Stimulated activated CD4-positive, alpha-beta T cell treated with anti-CD3 and anti-CD28 coated beads, Interleukin-1b, Interleukin-23, amount 100 ng/mL, for 24 hours (primary cell): ENCODE results near the gene HSDL2.
"Not testable (repeated sequence)": the region's sequence is repeated elsewhere in the genome, so short reads cannot be mapped to it uniquely, and the experiment has no call there.

Experiments used
- DNase-seq, 4 experiments: peaks; one replicate each; pipeline ENCODE4 v3.0.0-alpha.2; 2020; ENCODE audit warnings: low read depth in 4 of 4, low spot score in 1 of 4

The HSDL2 gene

DNA sequence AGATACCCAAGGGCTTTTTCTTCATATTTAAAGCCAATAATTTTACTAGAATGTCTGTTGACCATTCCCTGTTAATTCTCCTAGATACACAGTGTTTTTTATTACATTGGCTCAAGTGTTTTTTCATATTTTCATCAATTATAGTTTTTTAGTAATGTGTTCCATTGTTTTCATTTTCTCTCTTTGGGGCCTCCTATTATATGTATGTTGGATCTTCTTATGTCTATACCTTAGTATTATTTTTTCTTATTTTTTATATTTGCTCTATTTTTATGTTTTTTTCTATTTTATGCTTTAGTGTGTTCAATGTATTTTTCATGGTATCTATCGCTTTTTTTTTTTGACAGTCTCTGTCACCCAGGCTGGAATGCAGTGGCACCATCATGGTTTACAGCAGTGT, 114.2 kb downstream of the HSDL2 start:
- no peak for DNase-seq

DNA sequence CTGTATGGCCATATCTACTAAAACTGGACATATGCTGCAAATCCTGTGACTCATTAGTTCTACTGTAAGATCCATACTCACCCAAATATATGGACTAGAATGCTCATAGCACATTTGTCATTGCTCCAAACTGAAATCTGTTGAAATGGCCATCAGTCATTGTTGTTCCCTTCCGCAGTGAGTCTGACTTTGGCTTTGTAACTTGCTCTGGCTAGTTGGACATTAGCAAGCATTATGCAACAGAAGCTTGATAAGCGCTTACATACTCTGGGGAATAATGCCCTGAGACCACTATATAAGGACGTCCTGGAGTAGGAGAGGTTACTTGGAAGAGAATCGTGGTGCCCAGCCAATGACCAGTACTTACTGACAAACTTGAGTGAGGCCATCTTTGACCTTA, 115.7 kb downstream of the HSDL2 start:
- DNase-seq = no peak

DNA sequence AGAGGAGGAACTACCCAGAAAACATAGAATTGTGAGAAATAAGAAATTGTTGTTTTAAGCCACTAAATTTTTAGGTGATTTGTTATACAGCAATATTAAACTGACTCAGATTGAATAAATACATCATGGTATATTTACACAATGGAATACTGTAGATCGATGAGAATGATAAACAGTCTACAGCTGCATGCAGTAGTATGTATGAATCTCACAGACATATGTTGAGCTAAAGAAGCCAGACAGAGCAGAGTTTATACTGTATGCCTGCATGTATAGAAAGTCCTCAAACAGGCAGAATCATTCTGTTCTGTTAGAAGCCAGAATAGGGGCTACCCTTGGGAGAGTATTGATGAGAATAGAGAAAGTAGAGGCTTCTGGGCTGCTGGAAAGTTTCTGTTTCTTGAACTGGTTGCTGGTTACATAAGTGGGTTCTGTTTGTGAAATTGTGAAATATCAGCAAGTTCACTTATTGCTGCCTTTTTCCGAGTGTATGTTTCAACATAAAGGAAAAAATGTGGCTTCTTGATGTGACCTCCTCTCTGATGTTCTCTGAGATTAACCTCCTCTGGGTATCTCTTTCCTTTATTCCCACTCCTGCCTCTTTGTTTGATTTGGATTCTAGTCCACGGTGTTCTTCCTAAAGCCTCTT, 116.3 kb downstream of the HSDL2 start:
- DNase-seq = no peak

DNA sequence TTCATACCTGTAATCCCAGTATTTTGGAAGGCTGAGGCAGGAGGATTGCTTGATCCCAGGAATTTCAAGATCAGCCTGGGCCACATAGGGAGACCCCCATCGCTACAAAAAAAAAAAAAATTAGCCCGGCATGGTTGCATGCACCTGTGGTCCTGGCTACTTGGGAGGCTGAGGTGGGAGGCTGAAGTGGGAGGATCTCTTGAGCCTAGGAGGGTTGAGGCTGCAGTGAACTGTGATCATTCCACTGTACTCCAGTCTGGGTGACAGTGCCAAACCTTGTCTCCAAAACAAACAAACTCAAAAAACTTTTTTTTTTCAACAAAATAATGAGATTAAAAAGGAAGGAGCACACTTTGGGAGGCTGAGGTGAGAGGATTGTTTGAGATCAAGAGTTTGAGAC, 120.9 kb downstream of the HSDL2 start:
- no peak for DNase-seq

DNA sequence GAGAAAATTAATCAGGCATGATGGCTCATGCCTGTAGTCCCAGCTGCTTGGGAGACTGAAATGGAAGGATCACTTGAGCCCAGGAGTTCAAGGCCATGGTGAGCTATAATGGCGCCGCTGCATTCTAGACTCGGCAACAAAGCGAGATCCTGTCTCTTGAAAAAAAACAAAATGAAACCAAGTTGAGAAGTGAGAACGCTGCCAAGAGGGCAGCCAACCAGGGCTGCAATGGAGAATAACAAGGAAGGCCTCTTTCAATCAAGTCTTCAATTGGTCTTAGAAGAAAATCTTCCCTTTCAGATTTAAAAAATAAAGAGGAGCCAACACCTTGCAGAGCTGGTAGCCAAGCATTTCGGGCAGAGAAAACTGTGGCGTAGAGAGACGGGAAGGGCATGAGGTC, 121.4 kb downstream of the HSDL2 start:
- no peak for DNase-seq

DNA sequence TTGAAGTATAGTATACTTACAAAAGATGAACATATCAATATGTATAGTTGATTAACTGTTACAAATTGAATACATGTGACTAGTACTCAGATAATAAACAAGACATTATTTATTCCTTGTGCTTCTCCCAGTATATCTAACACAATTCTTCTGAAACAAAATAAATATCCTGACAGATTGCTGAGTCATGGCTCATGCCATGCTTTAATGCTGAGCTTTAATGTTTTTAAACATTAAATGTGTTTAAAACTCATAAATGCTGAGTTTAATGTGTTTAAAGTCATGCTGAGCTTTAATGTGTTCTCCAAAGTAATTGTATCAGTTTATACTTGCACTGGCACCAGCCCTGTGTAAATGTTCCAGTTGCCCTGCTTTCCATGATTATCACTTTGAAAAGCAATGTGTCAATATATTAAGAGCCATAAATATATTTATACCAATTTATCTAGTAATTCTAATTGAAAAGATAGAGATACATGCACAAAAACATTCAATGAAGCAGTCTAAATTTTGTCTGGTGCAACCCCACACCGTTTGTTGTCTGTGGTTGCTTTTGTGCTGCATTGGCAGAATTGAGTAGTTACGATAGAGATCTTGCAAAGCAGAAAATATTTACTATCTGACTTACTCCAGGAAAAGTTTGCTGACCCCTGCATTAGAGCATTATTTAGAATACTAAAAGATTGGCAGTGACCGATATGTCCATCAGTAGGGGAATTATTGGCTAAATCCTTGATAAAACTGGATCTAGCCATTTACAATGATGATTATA, 122.5 kb downstream of the HSDL2 start:
- no peak for DNase-seq

DNA sequence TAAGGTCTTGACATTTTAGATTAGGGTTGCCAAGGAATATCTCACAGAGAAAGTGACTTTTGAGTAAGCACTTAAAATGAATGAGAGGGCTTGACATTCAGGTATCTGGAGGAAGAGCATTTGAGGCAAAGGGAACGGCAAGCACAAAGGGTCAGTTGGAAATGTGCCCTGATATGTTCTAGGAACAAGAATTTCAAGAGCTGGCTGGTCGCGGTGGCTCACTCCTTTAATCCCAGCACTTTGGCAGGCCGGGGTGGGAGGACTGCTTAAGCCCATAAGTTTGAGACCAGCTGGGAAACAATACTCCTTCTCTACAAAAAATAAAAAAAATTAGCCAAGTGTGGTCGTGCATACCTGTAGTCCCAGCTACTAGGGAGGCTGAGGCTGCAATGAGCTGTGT, 123.3 kb downstream of the HSDL2 start:
- no peak for DNase-seq

DNA sequence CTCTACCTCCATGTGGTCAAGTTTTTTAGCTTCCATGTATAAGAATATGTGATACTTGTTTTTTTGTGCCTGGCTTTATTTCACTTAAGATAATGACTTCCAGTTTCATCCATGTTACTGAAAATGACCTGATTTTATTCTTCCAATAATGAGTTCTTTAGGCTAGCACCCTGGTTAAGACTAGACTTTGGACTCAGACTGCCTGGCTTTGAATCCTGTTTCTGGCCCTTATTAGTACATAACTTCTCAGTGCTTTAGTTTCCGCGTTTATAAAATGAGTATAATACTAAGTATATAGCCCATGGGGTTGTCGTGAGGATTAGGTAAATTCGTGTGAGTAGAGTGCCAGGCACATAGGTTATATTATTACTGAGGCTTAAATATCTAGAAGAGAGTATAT, 125.2 kb downstream of the HSDL2 start:
- DNase-seq = no peak

DNA sequence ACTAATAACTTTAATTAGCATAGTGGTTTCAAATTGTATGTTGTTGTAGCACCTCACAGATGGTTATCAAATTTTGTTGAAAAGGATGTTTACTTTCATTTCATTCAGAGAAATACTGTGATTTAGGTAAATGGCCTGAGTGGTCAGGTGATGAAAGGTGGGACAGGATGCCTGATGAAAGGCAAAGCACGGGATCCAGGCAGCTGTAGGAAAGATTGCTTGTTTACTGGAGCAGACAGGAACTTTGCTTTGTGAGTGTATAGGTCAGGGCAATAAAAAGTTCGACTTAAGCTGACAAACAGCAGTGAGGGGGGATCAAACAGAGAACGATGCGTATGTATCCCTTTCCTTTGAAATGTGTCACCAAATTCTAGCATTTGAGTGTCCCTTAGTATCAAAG, 125.7 kb downstream of the HSDL2 start:
- no peak for DNase-seq

DNA sequence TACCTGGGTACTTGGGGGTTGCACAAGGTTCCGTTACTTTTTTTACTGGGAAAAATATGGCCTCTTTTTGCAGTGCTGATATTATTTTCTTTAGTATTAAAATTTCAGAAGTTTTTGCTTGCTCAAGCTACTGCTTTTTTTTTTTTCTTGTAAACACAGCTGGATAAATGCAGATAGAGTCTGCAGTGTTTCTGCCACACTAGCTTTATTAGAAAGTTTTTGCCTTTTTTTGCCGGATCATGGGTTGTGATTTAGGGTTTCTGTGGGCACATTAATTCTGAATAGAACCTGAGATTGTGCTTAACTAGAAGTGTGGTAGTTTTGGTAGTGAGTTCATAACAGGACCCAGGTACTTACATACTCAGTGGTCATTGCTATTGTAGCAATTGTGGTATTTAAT, 126.7 kb downstream of the HSDL2 start:
- DNase-seq = no peak

DNA sequence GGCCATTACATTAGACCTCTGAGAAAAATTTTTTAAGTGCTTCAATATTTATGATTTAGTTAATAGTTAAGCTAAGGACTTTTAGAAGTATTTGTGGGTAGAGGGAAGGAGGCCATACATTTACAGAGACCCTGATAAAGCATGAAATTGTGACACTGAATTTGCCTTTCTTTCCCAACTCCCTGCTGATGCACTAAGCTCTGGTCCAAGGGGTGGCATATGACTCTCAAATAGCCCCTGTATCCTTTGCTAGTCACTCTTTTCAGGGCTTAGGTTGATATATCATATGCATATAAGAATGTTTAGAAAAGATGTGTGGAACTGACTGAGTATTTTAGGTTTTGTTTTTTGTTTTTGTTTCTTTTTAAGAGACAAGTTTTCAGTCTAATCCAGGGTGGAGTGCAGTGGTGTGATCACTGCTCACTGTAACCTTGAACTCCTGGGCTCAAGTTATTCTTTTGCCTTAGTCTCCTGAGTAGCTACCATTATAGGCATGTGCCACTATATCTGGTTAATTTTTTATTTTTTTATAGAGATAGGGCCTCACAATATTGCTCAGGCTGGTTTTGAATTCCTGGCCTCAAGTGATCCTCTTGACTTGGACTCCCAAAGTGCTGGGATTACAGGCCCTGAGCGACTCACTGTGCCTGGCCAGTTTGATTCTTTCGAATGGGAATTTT, 127.2 kb downstream of the HSDL2 start:
- DNase-seq = no peak

DNA sequence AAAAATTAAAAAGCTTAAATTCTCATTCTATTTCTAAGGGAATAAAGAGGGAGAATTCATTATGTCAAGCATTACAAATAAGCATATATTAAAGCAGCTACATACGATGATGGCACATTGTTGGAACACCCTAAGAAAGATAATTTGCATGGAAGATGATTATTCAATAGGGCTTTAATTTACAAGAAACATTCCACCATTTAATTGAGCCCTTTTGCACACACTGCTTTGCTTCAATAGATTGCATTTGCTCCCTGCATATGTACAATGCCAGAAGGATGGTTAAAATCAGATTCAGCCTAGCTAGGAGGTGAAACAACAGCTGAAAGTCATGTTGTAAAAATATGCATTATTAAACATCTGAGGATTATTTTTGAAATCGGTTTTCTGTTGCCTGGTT, 128.5 kb downstream of the HSDL2 start:
- DNase-seq = no peak

DNA sequence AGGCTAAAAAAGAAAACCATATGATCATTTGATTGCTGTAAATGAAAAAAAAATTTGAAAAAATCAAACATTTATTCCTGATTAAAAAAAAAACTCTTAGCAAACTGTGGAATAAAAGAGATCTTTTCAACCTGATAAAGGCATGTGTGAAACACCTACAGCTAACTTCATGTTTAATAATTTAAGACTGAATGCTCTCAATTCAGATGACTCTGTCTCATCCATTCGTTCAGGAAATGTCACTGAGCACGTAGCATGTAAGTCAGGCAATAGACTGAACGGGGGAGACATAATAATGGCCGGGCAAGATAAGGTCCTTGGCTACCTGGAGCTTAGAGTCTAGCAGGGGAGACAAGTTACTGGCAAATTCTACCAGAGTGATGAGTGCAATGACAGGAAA, 132.5 kb downstream of the HSDL2 start:
- not testable (repeated sequence) for DNase-seq

DNA sequence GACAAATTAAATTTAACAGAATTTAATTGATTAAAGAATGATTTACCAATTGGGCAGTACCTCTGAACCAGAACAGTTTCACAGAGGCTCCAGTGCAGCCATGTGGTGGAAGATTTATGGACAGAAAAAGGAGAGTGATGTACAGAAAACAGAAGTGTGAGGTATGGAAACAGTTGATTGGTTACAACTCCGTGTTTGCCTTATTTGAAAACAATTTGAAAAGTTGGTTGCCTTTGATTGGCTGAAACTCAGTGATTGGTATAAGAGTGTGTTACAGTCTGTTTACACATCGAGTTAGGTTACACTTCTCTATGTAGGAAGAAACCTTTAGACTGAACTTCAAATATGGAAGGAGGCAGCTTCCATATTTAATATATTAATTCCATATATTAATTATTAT, 136.9 kb downstream of the HSDL2 start:
- DNase-seq = no peak

DNA sequence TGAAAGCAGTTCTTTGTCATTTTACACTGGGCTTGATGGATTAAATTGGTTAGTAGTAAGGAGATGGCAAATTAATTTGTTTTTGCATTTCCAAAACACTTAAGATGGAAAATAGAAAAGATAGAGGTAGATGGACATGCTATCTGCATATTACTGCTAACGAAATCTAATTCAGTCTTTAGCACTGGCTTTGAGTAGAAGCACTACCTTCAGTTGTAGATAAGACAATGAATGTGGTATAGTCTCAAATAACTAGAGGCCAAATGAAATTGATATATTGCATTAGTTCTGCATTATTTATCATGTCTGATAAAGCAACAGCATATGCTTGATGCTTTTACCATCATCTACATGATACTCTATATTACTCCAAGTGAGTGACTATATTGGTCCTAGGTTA, 140.2 kb downstream of the HSDL2 start:
- DNase-seq = no peak

DNA sequence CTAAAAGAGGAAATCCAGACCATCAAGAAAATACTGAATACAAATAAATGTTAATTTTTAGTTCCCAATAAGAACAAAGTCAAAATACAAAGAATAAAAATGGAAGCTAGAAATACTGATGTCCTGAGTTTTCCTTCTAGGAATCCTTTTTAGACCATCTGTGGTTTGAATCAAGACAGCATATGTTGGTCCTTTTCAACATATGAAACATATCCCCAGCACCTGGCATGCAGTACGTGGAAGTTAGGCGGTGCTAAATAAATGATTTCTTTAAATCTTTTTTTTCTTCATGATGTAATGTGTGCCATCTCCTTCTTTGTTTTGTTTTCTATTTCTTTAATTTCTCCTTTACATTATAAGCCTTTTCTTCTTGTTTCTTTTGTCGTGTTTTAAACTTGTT, 140.7 kb downstream of the HSDL2 start:
- no peak for DNase-seq
